GM18517 (cell line): ENCODE measurements around the gene OR2T12.
"Not testable (repeated sequence)": the region's sequence is repeated elsewhere in the genome, so short reads cannot be mapped to it uniquely, and the experiment has no call there.

Experiments used
- ATAC-seq: cut with Tn5 transposase; IDR thresholded peaks from one replicate; pipeline ENCODE4 v1.9.1; 2021; ENCODE audit warnings: mild to moderate bottlenecking, moderate library complexity; ENCODE audit not compliant: unreplicated experiment

Gene OR2T12, protein sequence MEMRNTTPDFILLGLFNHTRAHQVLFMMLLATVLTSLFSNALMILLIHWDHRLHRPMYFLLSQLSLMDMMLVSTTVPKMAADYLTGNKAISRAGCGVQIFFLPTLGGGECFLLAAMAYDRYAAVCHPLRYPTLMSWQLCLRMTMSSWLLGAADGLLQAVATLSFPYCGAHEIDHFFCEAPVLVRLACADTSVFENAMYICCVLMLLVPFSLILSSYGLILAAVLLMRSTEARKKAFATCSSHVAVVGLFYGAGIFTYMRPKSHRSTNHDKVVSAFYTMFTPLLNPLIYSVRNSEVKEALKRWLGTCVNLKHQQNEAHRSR

DNA sequence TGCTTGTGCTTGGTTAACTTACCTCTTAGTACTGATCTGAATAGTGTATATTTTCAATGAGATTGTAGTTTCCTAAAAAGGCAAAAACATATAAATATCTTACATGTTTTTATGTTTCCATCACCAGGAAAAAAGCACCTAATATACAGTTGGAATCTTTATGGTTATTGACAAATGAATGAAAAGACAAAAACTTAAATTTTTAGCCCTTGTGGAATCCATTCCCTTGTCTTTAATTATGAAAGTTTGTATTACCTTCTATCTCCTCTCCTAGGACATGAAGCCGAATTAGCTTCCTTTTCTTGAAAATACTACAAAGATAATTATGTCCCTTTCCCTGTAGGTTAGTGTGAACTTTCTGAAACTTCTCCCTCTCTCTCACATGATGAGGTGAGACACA lies at the start of gene OR2T12:
TSS of gene OR2T12 (minus strand) at position 101 of the 400 bp plus-strand sequence. CDS start 7,846 bp downstream, outside the sequence.
- ATAC-seq: no peak

DNA sequence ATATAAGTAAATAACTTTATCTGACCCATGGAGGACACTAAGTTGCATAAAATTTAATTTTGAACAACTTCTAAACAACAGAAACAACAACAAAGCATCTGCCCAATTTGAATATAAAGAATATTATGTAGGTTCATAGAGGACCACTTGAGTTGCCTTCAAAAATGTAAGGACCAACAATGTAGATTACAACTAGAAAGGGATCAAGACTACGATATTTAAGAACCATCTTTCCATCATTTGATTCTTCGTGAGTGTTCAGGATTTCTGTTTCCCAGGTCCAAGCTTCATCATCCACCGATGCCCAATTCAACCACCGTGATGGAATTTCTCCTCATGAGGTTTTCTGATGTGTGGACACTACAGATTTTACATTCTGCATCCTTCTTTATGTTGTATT lies 45.3 kb upstream of the OR2T12 start, which contains the start of gene OR14C36:
TSS of gene OR14C36 (plus strand) at position 301 of the 400 bp plus-strand sequence. CDS start at position 301, 0 bp downstream.
- no peak for ATAC-seq

DNA sequence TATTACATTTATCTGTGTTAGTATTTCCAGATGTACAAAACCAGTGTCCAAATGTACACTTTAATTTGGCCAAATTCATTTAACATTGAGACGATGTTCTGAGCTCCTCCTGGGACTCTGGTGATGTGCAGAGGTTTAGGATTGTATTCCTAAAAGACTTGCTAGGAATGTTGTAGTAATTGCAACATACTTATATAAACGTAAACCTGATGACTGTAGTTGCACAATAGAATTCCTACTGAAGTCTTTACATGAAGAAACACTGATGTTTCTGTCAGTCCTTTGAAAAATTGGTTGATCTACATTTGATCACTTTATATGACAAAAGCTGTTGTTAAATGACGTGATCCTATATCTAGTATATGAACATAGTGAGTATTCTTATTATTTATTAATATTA lies 40.2 kb upstream of the OR2T12 start:
- no peak for ATAC-seq

DNA sequence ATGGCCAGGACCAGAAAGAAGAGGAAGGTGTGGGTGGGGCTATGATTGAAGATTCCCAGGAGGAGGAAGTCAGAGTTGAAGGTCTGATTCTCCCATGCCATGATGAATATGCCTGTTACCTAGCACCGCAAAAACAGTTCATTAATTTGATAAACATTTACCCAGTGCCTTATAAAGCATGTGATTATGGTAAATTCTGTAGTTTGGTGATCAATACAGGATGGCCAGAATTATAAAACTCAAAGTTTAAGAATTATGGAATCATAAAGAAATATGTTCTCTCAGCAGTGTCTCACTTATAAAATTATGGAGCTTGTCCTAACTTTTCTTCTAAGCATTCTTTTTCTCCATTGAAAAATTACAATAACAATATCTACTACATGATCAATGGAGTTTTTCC lies 21.2 kb upstream of the OR2T12 start, which contains the start of gene OR2M7:
TSS of gene OR2M7 (minus strand) at position 101 of the 400 bp plus-strand sequence. CDS start at position 101, 0 bp downstream.
- ATAC-seq: no peak

DNA sequence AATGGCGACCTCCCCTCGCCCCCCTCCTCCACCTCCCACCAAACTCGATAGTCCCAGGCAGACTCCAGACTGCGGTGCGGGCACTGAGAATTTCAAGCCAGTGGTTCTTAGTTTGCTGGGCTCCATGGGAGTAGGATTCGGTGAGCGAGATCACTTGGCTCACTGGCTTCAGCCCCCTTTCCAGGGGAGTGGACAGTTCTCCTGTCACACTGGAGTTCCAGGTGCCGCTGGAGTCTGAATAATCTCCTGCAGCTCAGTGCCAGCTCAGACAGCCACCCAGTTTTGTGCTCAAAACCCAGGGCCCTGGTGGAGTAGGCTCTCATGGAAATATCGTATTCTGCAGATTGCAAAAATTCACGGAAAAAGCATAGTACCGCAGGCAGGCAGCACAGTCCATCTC lies 13.6 kb upstream of the OR2T12 start:
- ATAC-seq: no peak

DNA sequence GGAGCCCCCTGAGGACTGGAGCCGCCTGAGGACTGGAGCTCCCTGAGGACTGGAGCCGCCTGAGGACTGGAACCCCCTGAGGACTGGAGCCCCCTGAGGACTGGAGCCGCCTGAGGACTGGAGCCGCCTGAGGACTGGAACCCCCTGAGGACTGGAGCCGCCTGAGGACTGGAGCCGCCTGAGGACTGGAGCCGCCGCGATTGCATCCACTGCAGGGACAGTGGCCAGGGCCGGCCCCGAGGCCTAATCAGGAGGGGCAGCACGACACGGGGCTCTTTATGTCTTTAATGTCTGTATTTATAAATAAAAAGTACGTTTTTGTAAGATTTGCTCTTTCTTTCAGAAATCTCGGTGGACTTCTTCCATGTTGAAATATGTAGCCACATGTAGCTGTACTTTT lies 3.5 kb upstream of the OR2T12 start:
- not testable (repeated sequence) for ATAC-seq

DNA sequence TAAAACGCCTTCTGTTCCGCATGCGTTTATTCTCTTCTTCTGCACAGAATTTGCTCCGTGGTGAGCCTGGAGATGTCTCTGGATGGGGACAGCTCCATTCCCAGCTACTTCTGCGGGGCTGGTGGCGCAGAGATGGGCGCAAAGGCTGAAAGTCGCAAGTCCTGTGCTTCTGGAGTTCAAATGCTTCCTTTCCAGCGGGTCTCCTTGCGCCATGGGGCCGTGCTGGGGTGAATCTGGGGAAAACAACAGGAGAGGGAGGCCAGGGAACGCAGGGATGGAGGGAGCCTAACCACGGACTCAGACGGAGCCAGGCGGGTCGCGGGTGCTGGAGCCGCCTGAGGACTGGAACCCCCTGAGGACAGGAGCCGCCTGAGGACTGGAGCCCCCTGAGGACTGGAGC lies 2.9 kb upstream of the OR2T12 start:
- ATAC-seq: no peak

DNA sequence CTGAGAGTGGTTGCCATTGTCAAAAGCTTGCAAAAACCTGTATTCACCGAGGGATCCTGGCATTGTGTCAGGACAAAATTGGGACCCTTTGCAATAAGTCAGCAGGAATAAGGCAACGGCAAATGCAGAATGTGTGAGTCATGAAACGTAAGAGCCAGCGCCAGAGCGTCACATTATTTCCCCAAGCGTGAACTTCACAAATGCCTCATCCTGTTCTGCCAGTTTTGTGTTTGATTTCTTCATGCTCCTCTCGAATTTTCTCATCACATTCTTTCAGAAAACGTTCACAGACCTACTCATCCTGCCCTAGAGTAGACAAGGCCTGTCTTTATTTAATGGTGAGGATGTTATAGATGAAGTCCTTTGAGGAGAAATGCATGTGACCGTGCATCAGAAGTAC lies 2.4 kb upstream of the OR2T12 start:
- ATAC-seq: not testable (repeated sequence)

DNA sequence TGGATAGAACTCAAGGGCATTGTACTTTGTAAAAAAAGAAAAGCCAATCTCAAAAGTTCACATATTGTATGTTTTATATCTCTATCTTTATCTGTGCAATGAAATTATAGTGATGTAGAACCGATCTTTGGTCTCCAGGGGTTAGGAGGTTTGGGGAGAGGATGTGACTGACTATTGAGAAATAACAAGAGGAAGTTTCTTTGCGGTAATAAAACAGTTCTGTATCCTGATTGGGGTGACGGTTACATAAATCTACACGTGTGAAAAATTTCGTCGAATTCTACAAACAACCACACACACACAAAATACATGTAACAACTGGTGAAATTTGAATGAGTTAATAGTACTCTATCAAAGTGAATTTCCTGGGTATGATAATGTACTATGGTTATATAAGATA lies 14.8 kb downstream of the OR2T12 start:
- no peak for ATAC-seq

DNA sequence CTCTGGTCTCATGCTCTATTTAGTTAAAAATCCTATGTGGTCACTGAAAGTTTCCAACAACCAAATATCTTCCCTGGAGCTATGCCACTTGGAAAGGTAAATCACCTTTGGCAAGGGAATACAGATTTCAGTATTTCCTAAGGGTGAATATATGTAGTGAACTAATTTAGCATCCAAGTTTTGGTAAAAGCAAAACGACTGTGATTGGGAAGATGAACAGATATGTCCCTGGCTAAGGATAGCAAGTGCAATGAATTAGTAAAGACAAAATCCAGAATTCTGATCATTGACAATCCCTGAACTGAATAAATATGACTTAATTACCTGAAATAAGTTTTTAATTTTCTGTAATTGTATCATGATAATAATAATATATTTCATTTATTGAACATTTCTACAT lies 25.3 kb downstream of the OR2T12 start, which contains the start of gene OR2T33:
TSS of gene OR2T33 (minus strand) at position 101 of the 400 bp plus-strand sequence. CDS start 4,162 bp downstream, outside the sequence.
- no peak for ATAC-seq

DNA sequence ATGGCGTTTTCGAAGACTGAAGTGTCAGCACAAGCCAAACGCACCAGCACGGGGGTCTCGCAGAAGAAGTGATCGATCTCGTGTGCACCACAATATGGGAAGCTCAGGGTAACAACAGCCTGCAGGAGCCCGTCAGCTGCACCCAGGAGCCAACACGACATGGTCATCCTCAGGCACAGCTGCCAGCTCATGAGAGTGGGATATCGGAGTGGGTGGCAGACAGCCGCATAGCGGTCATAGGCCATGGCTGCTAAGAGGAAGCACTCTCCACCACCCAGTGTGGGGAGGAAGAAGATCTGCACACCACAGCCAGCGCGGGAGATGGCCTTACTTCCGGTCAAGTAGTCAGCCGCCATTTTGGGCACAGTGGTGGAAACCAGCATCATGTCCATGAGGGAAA lies 30.0 kb downstream of the OR2T12 start:
- not testable (repeated sequence) for ATAC-seq

DNA sequence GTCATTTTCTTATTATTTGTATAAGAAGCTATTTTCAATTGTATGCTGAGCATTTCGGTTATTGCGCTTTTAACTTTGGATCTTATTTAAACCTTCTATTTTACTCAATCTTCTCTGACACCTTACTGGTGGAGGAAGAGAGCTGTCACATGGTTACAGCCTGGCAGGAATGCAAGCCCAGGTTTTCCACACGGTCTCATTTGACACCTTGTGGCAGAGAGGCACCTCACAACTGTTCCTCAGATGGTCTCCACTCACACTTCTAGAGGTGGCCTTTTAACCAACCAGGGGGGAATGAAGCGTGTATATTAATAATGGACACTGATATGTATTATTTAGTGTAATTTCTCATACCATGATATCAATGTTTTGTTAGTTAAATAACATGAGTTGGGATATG lies 35.0 kb downstream of the OR2T12 start:
- ATAC-seq: no peak

DNA sequence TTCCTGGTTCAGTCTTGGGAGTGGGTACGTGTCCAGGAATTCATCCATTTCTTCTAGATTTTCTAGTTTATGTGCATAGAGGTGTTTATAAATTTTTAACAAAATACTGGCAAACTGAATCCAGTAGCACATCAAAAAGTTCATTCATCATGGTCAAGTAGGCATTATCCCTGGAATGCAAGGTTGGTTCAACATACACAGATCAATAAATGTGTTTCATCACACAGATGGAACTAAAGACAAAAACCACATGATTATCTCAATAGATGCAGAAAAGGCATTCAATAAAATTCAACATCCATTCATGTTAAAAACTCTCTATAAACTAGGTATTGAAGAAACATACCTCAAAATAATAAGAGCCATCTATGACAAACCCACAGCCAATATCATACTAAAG lies 43.9 kb downstream of the OR2T12 start:
- not testable (repeated sequence) for ATAC-seq

DNA sequence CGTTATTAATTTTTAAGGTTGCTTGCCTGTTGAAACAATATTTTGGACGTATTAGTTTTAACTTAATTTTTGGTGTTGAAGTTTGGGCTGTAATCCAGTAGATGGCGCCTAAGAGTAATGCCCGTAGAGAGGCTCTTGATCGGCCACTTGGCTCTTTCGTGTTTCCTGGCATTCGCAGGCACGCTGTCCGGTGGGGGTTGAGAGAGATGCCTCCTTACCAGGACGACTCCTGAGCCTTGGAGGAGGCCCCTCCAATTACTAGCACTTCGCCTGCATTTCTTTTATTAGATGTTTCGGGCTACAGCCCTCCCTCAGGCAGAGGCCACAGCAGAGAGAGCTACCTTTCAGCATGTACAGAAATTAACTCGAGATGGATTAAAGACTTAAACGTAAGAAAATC lies 60.0 kb downstream of the OR2T12 start:
- peak; percentile 86 for ATAC-seq
